SJSA1 (cell line): ENCODE data around the gene RNF4. TPM values are rescaled to one million over a fixed set of nuclear protein-coding genes. Genes with fewer than 3 reads are reported as not detected.

Experiments
- DNase-seq, 2 experiments: peaks; one replicate each; pipeline ENCODE4 v3.0.0-alpha.2; 2015 to 2020; ENCODE audit warnings: low spot score in 2 of 2, low read depth in 1 of 2
- H3K27ac ChIP-seq: fragments of 250-450 bp; sonication (Bioruptor Pico); 2 replicates; pipeline ENCODE4 v1.5.1; 2020; ENCODE audit warnings: mild to moderate bottlenecking, moderate library complexity
- H3K27me3 ChIP-seq: fragments of 250-450 bp; sonication (Bioruptor Pico); replicated peaks from 2 replicates; pipeline ENCODE4 v1.5.1; 2020; ENCODE audit warnings: mild to moderate bottlenecking, moderate library complexity
- H3K36me3 ChIP-seq: fragments of 250-450 bp; sonication (Bioruptor Pico); 2 replicates; pipeline ENCODE4 v1.5.1; 2020; ENCODE audit warnings: mild to moderate bottlenecking
- H3K4me1 ChIP-seq: fragments of 250-450 bp; sonication (Bioruptor Pico); replicated peaks from 2 replicates; pipeline ENCODE4 v1.6.1; 2021; ENCODE audit warnings: mild to moderate bottlenecking
- H3K4me3 ChIP-seq: fragments of 250-450 bp; sonication (Bioruptor Pico); 2 replicates; pipeline ENCODE4 v1.5.1; 2020; ENCODE audit warnings: mild to moderate bottlenecking
- H3K9me3 ChIP-seq: fragments of 250-450 bp; sonication (Bioruptor Pico); replicated peaks from 2 replicates; pipeline ENCODE4 v1.5.1; 2020; ENCODE audit warnings: mild to moderate bottlenecking
- total RNA-seq: library from RNA; depleted of rRNA; stranded (reverse); fragments of >200 nt; shearing (Covaris generic); gene quantifications from 2 replicates; pipeline ENCODE4 v1.2.3, GENCODE V29; 2014

The RNF4 gene
- total RNA-seq, 1 experiment from 2014 or later: 34.1 TPM

DNA sequence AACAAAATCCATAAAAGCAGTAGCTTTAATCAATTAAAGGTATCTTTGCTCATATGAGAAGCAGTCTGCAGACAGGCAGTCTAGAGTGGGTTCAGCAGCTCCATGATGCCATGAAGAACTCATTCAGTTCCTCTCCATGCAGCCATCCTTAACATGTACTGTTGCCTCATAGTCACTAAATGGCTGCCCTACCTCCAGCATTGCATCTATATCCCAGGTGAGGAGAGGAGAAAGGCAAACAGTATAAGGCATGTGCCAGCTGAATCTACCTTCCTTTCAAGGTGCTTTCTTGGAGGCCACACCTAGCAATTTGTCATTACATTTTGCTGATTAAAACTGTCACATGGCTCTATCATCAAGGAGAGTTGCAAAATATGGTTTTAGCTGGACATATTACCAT is 36.9 kb upstream of the RNF4 start:
- no peak for DNase-seq
- Histone ChIP-seq H3K36me3 (no peaks in the 10 kb centered on the region), H3K27ac (no peak overlapping the region), H3K4me3 (no peak overlapping the region), H3K4me1 (no peaks in the 10 kb centered on the region), H3K9me3 (no peaks in the 10 kb centered on the region), H3K27me3 (no peaks in the 10 kb centered on the region)

- H3K4me3 ChIP-seq: no peak overlapping the region
- H3K9me3 ChIP-seq: no peaks in the 10 kb centered on the region
- H3K4me1 ChIP-seq: no peaks in the 10 kb centered on the region
- peak in 1 of 2 experiments; percentile 2 for DNase-seq
- no peaks in the 10 kb centered on the region for H3K27me3 ChIP-seq
- H3K27ac ChIP-seq: no peak overlapping the region
- H3K36me3 ChIP-seq: no peaks in the 10 kb centered on the region
Observed at GRCh38 chr4:2432991-2433530, 35.8 kb upstream of the RNF4 start.

DNA sequence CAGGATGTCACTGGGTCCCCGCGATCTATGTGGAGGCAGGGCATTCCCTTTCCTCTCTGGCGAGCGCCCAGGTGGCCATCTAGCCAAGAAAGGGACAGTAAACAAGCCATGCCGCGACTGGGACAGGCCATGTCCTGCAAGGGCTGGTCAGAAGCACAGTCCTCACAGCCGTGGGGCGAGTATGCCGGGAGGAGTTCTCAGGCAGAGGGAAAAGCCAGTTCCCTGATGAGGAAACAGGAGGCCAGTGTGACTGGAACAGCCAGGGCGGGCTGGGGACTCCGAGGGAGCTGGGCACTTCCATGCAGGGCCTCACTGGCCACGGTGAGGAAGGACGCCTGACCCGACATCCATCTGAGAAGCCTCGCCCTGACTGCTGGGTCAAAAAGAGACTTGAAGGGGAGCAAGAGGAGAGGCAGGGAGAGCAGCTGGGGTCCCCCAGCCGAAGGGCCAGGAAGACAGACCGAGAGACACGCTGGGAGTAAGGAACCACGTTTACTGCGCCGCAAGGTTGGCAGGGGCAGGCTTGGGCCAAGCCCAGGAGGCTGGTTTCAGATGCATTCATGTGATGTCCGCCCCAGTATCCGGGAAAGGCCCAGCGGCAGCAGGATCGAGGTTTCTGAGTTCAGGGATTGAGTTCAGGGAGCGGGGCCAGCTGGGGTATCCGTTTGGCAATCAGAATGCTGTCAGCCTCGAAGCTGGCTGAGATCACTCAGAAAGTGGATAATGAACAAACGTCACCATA is 35.1 kb upstream of the RNF4 start:
- no peak overlapping the region for H3K27ac ChIP-seq
- no peaks in the 10 kb centered on the region for H3K36me3 ChIP-seq
- no peaks in the 10 kb centered on the region for H3K4me1 ChIP-seq
- DNase-seq: no peak
- no peaks in the 10 kb centered on the region for H3K27me3 ChIP-seq
- H3K4me3 ChIP-seq: no peak overlapping the region
- H3K9me3 ChIP-seq: no peaks in the 10 kb centered on the region

GRCh38 chr4:2434420-2434819 is 34.5 kb upstream of the RNF4 start:
- Histone ChIP-seq H3K27me3 (no peaks in the 10 kb centered on the region), H3K4me1 (no peaks in the 10 kb centered on the region), H3K9me3 (no peaks in the 10 kb centered on the region), H3K4me3 (no peak overlapping the region), H3K36me3 (no peaks in the 10 kb centered on the region), H3K27ac (no peak overlapping the region)
- DNase-seq: no peak

DNA sequence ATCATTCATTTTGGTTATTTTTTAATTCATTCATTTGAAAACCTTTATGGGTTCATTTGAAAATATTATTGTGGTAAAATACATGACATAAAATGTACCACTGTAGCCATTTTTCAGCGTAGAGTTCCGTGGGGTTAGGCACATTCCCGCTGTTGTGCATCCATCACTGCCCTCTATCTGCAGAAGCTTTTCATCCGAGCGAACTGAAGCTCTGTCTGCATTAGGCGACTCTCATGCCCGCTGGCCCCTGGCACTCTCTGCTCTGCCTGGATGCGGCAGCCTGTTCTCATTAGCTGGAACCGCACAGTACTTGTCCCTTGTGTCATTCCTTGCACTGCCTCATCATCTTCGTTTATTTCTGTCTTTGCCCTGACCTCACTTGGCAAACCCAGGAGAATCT is 32.6 kb upstream of the RNF4 start:
- Histone ChIP-seq H3K36me3 (no peaks in the 10 kb centered on the region), H3K9me3 (no peaks in the 10 kb centered on the region), H3K27ac (no peak overlapping the region), H3K4me3 (no peak overlapping the region), H3K27me3 (no peaks in the 10 kb centered on the region), H3K4me1 (no peaks in the 10 kb centered on the region)
- DNase-seq: no peak

- DNase-seq: no peak
- Histone ChIP-seq H3K27ac (no peak overlapping the region), H3K4me1 (no peaks in the 10 kb centered on the region), H3K27me3 (no peaks in the 10 kb centered on the region), H3K9me3 (no peaks in the 10 kb centered on the region), H3K36me3 (no peaks in the 10 kb centered on the region), H3K4me3 (no peak overlapping the region)
Observed at GRCh38 chr4:2436761-2437474, 32.0 kb upstream of the RNF4 start.

GRCh38 chr4:2437475-2438215 is 31.3 kb upstream of the RNF4 start:
- DNase-seq: no peak
- H3K27me3 ChIP-seq: no peaks in the 10 kb centered on the region
- no peaks in the 10 kb centered on the region for H3K36me3 ChIP-seq
- H3K27ac ChIP-seq: no peak overlapping the region
- H3K4me1 ChIP-seq: no peaks in the 10 kb centered on the region
- no peaks in the 10 kb centered on the region for H3K9me3 ChIP-seq
- H3K4me3 ChIP-seq: no peak overlapping the region

- no peak for DNase-seq
- Histone ChIP-seq H3K9me3 (no peaks in the 10 kb centered on the region), H3K27me3 (no peaks in the 10 kb centered on the region), H3K27ac (no peak overlapping the region), H3K4me1 (no peaks in the 10 kb centered on the region), H3K36me3 (no peaks in the 10 kb centered on the region), H3K4me3 (no peak overlapping the region)
Observed at GRCh38 chr4:2438822-2439718, 29.8 kb upstream of the RNF4 start.

GRCh38 chr4:2441393-2442174 is 27.3 kb upstream of the RNF4 start:
- peak; percentile 9 to 47 for DNase-seq
- H3K9me3 ChIP-seq: no peaks in the 10 kb centered on the region
- no peak overlapping the region for H3K4me3 ChIP-seq
- H3K4me1 ChIP-seq: no peaks in the 10 kb centered on the region
- no peaks in the 10 kb centered on the region for H3K36me3 ChIP-seq
- no peaks in the 10 kb centered on the region for H3K27me3 ChIP-seq
- no peak overlapping the region for H3K27ac ChIP-seq

DNA sequence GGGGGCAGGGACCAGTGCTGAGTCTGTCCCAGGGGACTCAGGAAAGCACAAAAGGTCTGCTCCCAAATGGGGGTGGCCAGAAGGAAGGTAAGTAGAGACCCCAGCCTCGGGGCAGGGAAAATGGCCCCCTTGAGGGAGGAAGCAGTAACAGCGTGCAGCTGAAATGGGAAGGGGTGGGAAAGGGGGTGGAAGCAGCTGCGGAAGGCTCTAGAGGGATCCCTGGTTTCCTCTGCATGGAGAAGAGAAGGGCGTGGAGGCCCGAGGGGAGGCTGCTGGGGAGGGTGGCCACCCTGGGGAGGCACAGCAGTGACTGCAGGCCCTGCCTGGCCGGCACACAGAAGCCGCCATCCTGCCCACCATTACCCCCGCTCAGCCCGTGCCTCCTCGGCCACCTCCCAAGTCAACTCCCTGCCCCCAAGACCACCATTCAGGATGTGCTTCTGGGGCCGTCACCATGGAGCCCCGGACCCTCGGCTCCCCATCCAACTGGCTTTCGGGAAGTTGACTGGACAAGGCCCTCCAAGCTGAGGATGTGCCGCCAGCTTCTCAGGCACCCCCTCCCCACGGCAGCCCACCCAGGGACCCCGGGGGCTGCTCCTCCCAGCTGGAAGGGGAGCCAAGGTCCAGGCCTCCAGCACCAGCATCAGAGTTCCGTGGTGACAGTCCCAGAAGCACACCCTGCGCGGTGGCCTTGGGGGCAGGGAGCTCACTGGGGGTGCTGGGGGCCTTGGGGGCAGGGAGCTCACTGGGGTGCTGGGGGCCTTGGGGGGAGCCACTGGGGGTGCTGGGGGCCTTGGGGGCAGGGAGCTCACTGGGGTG is 26.5 kb upstream of the RNF4 start:
- no peaks in the 10 kb centered on the region for H3K36me3 ChIP-seq
- no peaks in the 10 kb centered on the region for H3K4me1 ChIP-seq
- DNase-seq: no peak
- no peak overlapping the region for H3K27ac ChIP-seq
- no peaks in the 10 kb centered on the region for H3K9me3 ChIP-seq
- H3K27me3 ChIP-seq: no peaks in the 10 kb centered on the region
- no peak overlapping the region for H3K4me3 ChIP-seq

GRCh38 chr4:2443061-2443730 is 25.7 kb upstream of the RNF4 start:
- Histone ChIP-seq H3K4me3 (no peak overlapping the region), H3K4me1 (no peaks in the 10 kb centered on the region), H3K27me3 (no peaks in the 10 kb centered on the region), H3K27ac (no peak overlapping the region), H3K9me3 (no peaks in the 10 kb centered on the region), H3K36me3 (no peaks in the 10 kb centered on the region)
- no peak for DNase-seq
